Measurements from ENCODE around the gene EIF4G1.

- TF ChIP-seq RFX5 (IDR thresholded peaks at IDR 0.05; ENCODE audit: low read depth, low read length) (no peak), CTCF (IDR thresholded peaks at IDR 0.05 in 2 of 3, conservative IDR thresholded peaks at IDR 0.05 in 1 of 3; ENCODE audit: control insufficient read depth in 2 of 3, extremely low read depth in 1 of 3, insufficient read depth in 1 of 3, low read depth in 3 of 3, low read length in 3 of 3) (no peak), USF2 (IDR thresholded peaks at IDR 0.05; ENCODE audit: borderline replicate concordance, low read depth, low read length) (no peak), SMC3 (IDR thresholded peaks at IDR 0.05; ENCODE audit: borderline replicate concordance, low read length) (no peak), CHD2 (IDR thresholded peaks at IDR 0.05; ENCODE audit: borderline replicate concordance, low read depth, low read length) (no peak), DPF2 (IDR thresholded peaks at IDR 0.05) (no peak), ETV6 (conservative IDR thresholded peaks at IDR 0.05 in 1 of 2, IDR thresholded peaks at IDR 0.05 in 1 of 2; ENCODE audit: borderline replicate concordance in 1 of 2, low read depth in 1 of 2) (no peak), JUND (IDR thresholded peaks at IDR 0.05; ENCODE audit: low read depth, low read length) (no peak), E2F8 (IDR thresholded peaks at IDR 0.05; ENCODE audit: low read depth, partially characterized antibody) (no peak), SUZ12 (IDR thresholded peaks at IDR 0.05; ENCODE audit: unreplicated experiment) (no peak)
These were observed 37.2 kb downstream of the EIF4G1 start for GRCh38 chr3:184351511-184352148.
